NB4 (cell line): ENCODE results near the gene MAB21L2.

Experiments used
- DNase-seq: peaks from one replicate; pipeline ENCODE4 v3.0.0; 2010; ENCODE audit warnings: low read depth
- H3K4me3 ChIP-seq: one replicate; pipeline ENCODE4 v1.5.1; 2011; ENCODE audit warnings: mild to moderate bottlenecking, low read depth, low read length, moderate library complexity
- MYC ChIP-seq: IDR thresholded peaks from 2 replicates; pipeline ENCODE4 v1.6.1; 2011; ENCODE audit warnings: low read depth, low read length
- POLR2A ChIP-seq: IDR thresholded peaks from 2 replicates; pipeline ENCODE4 v1.6.1; 2011; ENCODE audit warnings: mild to moderate bottlenecking; ENCODE audit not compliant: insufficient read length; ENCODE audit errors: extremely low read depth
- TF ChIP-seq, protein P1 (sequence below): IDR thresholded peaks from 2 replicates; pipeline ENCODE4 v1.6.1; 2011; ENCODE audit warnings: low read depth, low read length
- TF ChIP-seq, protein P2 (sequence below): IDR thresholded peaks from one replicate; pipeline ENCODE4 v1.5.1; 2012; ENCODE audit warnings: low read depth, low read length

MAB21L2 gene

GRCh38 chr4:150590631-150591030 lies 8.7 kb downstream of the MAB21L2 start:
- DNase-seq, result no peak
- H3K4me3 ChIP-seq, result no peak overlapping the region
- TF ChIP-seq, protein P1, sequence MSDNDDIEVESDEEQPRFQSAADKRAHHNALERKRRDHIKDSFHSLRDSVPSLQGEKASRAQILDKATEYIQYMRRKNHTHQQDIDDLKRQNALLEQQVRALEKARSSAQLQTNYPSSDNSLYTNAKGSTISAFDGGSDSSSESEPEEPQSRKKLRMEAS, result no peak
- TF ChIP-seq, protein P2, sequence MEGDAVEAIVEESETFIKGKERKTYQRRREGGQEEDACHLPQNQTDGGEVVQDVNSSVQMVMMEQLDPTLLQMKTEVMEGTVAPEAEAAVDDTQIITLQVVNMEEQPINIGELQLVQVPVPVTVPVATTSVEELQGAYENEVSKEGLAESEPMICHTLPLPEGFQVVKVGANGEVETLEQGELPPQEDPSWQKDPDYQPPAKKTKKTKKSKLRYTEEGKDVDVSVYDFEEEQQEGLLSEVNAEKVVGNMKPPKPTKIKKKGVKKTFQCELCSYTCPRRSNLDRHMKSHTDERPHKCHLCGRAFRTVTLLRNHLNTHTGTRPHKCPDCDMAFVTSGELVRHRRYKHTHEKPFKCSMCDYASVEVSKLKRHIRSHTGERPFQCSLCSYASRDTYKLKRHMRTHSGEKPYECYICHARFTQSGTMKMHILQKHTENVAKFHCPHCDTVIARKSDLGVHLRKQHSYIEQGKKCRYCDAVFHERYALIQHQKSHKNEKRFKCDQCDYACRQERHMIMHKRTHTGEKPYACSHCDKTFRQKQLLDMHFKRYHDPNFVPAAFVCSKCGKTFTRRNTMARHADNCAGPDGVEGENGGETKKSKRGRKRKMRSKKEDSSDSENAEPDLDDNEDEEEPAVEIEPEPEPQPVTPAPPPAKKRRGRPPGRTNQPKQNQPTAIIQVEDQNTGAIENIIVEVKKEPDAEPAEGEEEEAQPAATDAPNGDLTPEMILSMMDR, result no peak
- no peak for TF ChIP-seq MYC
- TF ChIP-seq POLR2A, result no peak

- H3K4me3 ChIP-seq, result no peak overlapping the region
- no peak for DNase-seq
- TF ChIP-seq, protein P2, result no peak
- TF ChIP-seq, protein P1, result no peak
- TF ChIP-seq POLR2A, result no peak
Observed at GRCh38 chr4:150591406-150591805, 9.5 kb downstream of the MAB21L2 start.

- TF ChIP-seq, protein P1, result no peak
- TF ChIP-seq MYC, result no peak
- TF ChIP-seq, protein P2, result no peak
- TF ChIP-seq POLR2A, result no peak
- H3K4me3 ChIP-seq, result no peak overlapping the region
- no peak for DNase-seq
Observed at GRCh38 chr4:150591904-150592303, 10.0 kb downstream of the MAB21L2 start.

DNA sequence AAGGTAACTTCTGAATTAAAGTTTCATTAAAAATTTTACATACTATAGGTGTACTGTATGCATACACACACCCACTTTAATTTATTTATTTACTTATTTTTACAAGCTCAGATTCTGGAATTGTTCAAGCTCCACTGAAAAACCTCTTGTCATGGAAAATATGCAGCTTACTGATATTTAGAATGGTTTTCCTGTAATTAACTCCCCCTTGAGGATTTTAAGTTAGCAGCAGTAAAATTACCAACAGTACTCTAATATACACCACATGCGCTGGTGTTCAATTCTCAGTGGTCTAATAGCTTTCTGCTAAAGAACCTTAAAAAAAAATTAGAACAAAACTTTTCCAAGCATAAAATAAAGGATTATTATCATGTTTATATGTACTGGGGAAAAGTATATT lies 12.0 kb downstream of the MAB21L2 start:
- no peak for TF ChIP-seq MYC
- TF ChIP-seq, protein P2, result no peak
- TF ChIP-seq, protein P1, result no peak
- no peak for DNase-seq
- H3K4me3 ChIP-seq, result no peak overlapping the region

GRCh38 chr4:150598909-150599308 lies 17.0 kb downstream of the MAB21L2 start:
- TF ChIP-seq, protein P1, result no peak
- TF ChIP-seq, protein P2, result no peak
- TF ChIP-seq POLR2A (no peak), MYC (no peak)
- H3K4me3 ChIP-seq, result no peak overlapping the region
- no peak for DNase-seq

GRCh38 chr4:150599547-150599946 lies 17.6 kb downstream of the MAB21L2 start:
- no peak overlapping the region for H3K4me3 ChIP-seq
- DNase-seq, result no peak
- TF ChIP-seq, protein P2, result no peak
- TF ChIP-seq POLR2A, result no peak
- TF ChIP-seq, protein P1, result no peak
